H1 (cell line): ENCODE measurements around the gene C5orf15. TPM values are rescaled to one million over a fixed set of nuclear protein-coding genes. Genes with fewer than 3 reads are reported as not detected.

Source experiments
- CTCF ChIA-PET: fragments of 300-600 bp; sonication (Branson Sonifier 250); formaldehyde crosslinking; loops from one replicate; lab custom pipeline; 2021; ENCODE audit not compliant: partially characterized antibody; lab: Charles Lee
- POLR2A ChIA-PET: fragments of 300-600 bp; sonication (Branson Sonifier 250); formaldehyde crosslinking; loops from one replicate; lab custom pipeline; 2021; ENCODE audit warnings: inconsistent platforms; ENCODE audit not compliant: partially characterized antibody; lab: Charles Lee
- DNase-seq, 2 experiments: peaks; one replicate each; pipeline versions ENCODE4 v3.0.0 to v3.0.0-alpha.2; 2010 to 2022; ENCODE audit warnings: low spot score in 2 of 2, low read depth in 1 of 2, mixed read lengths in 1 of 2
- FAIRE-seq: peaks from 2 replicates; lab custom pipeline; 2011; peaks lifted over from hg19 to GRCh38; lab: Jason Lieb, UNC
- H2AFZ ChIP-seq: 2 replicates; pipeline ENCODE4 v1.8.1; 2012; ENCODE audit warnings: low read length, inconsistent platforms
- H2AK5ac ChIP-seq: 2 replicates; pipeline ENCODE4 v1.6.1; 2013; ENCODE audit warnings: low read depth, low read length
- H2BK120ac ChIP-seq: replicated peaks from 2 replicates; pipeline ENCODE3; 2013; ENCODE audit warnings: low read depth, low read length, inconsistent platforms
- H2BK12ac ChIP-seq: 2 replicates; pipeline ENCODE4 v1.6.1; 2013; ENCODE audit warnings: low read depth, low read length
- H2BK15ac ChIP-seq: 2 replicates; pipeline ENCODE4 v1.6.1; 2013; ENCODE audit warnings: low read length
- H2BK20ac ChIP-seq: 2 replicates; pipeline ENCODE4 v1.6.1; 2013; ENCODE audit warnings: low read length
- H2BK5ac ChIP-seq: 2 replicates; pipeline ENCODE4 v1.6.1; 2013; ENCODE audit warnings: low read depth, low read length
- H3K14ac ChIP-seq: 2 replicates; pipeline ENCODE4 v1.6.1; 2013; ENCODE audit warnings: inconsistent platforms; ENCODE audit not compliant: insufficient read length
- H3K18ac ChIP-seq: 2 replicates; pipeline ENCODE4 v1.6.1; 2013; ENCODE audit warnings: low read length; ENCODE audit errors: extremely low read depth
- H3K23ac ChIP-seq: 2 replicates; pipeline ENCODE4 v1.6.1; 2013; ENCODE audit warnings: inconsistent platforms; ENCODE audit not compliant: insufficient read length
- H3K23me2 ChIP-seq: 2 replicates; pipeline ENCODE4 v1.6.1; 2013; ENCODE audit warnings: low read depth, low read length
- H3K27ac ChIP-seq: 2 replicates; pipeline ENCODE4 v1.6.1; 2011; ENCODE audit warnings: low read depth, low read length, inconsistent platforms
- H3K27me3 ChIP-seq, 4 experiments: replicated peaks in 1 of 4; 1 replicate in 1 of 4; 2 replicates in 3 of 4; pipeline versions ENCODE4 v1.6.1 to v1.8.1; 2011 to 2013; ENCODE audit warnings: low read length in 3 of 4, mild to moderate bottlenecking in 3 of 4, inconsistent platforms in 2 of 4, mixed read lengths in 2 of 4, moderate library complexity in 1 of 4; ENCODE audit not compliant: control insufficient read depth in 3 of 4, insufficient read depth in 3 of 4; ENCODE audit errors: extremely low read depth in 1 of 4
- H3K36me3 ChIP-seq, 4 experiments: 2 replicates each; pipeline versions ENCODE4 v1.6.1 to v1.8.1; 2011 to 2013; ENCODE audit warnings: mild to moderate bottlenecking in 4 of 4, low read length in 3 of 4, moderate library complexity in 2 of 4, control low read depth in 1 of 4, inconsistent platforms in 1 of 4; ENCODE audit not compliant: insufficient read depth in 4 of 4, control insufficient read depth in 2 of 4
- H3K4ac ChIP-seq: replicated peaks from 2 replicates; pipeline ENCODE3; 2013; ENCODE audit warnings: low read length, low read depth, mixed read lengths, inconsistent platforms; ENCODE audit not compliant: insufficient read length
- H3K4me1 ChIP-seq, 4 experiments: replicated peaks in 1 of 4; 1 replicate in 1 of 4; 2 replicates in 3 of 4; pipeline versions ENCODE4 v1.6.1 to v1.8.1; 2011 to 2013; ENCODE audit warnings: low read length in 3 of 4, inconsistent platforms in 2 of 4, mixed read lengths in 1 of 4; ENCODE audit not compliant: insufficient read depth in 4 of 4, control insufficient read depth in 3 of 4
- H3K4me2 ChIP-seq, 2 experiments: 2 replicates each; pipeline versions ENCODE4 v1.6.1 to v1.8.1; 2011 to 2013; ENCODE audit warnings: low read depth in 2 of 2, low read length in 2 of 2, control low read depth in 1 of 2, inconsistent platforms in 1 of 2, mild to moderate bottlenecking in 1 of 2; ENCODE audit not compliant: insufficient read depth in 1 of 2
- H3K4me3 ChIP-seq, 4 experiments: fragments of 200-600, 300-600 bp in 1 of 4; sonication (generic), shearing (Covaris generic), sonication (Bioruptor Twin) in 1 of 4; 2 replicates each; pipeline versions ENCODE4 v1.5.1 to v1.8.1; 2011 to 2016; ENCODE audit warnings: low read length in 4 of 4, low read depth in 3 of 4, control low read depth in 2 of 4, inconsistent platforms in 2 of 4, mild to moderate bottlenecking in 2 of 4, mixed read lengths in 1 of 4, moderate library complexity in 1 of 4; ENCODE audit not compliant: insufficient read depth in 2 of 4; ENCODE audit errors: extremely low read depth in 1 of 4
- H3K56ac ChIP-seq: replicated peaks from 2 replicates; pipeline ENCODE3; 2013; ENCODE audit warnings: low read depth, mild to moderate bottlenecking, mixed read lengths, low read length, inconsistent platforms; ENCODE audit not compliant: insufficient read length
- H3K79me1 ChIP-seq: 2 replicates; pipeline ENCODE4 v1.6.1; 2013; ENCODE audit warnings: low read depth, low read length, control low read depth
- H3K79me2 ChIP-seq, 2 experiments: 2 replicates each; pipeline versions ENCODE4 v1.6.1 to v1.8.1; 2012 to 2013; ENCODE audit warnings: low read length in 2 of 2, mild to moderate bottlenecking in 2 of 2, inconsistent platforms in 1 of 2; ENCODE audit not compliant: insufficient read depth in 2 of 2, control insufficient read depth in 1 of 2
- H3K9ac ChIP-seq, 4 experiments: replicated peaks in 1 of 4; 1 replicate in 1 of 4; 2 replicates in 3 of 4; pipeline versions ENCODE4 v1.6.1 to v1.8.1; 2011 to 2013; ENCODE audit warnings: low read depth in 3 of 4, low read length in 3 of 4, control low read depth in 2 of 4, mild to moderate bottlenecking in 2 of 4, moderate library complexity in 2 of 4, inconsistent platforms in 1 of 4; ENCODE audit errors: extremely low read depth in 1 of 4
- H3K9me3 ChIP-seq, 2 experiments: 2 replicates each; pipeline versions ENCODE4 v1.6.1 to v1.8.1; 2012 to 2013; ENCODE audit warnings: mild to moderate bottlenecking in 2 of 2, moderate library complexity in 2 of 2, control low read depth in 1 of 2, inconsistent platforms in 1 of 2, low read depth in 1 of 2, low read length in 1 of 2, mixed read lengths in 1 of 2; ENCODE audit not compliant: insufficient read depth in 2 of 2
- H4K20me1 ChIP-seq, 2 experiments: replicated peaks in 1 of 2; 2 replicates each; pipeline versions ENCODE3 to v1.8.1; 2011 to 2013; ENCODE audit warnings: inconsistent platforms in 2 of 2, low read length in 2 of 2, mild to moderate bottlenecking in 1 of 2; ENCODE audit not compliant: insufficient read depth in 2 of 2, control insufficient read depth in 1 of 2
- H4K5ac ChIP-seq: 2 replicates; pipeline ENCODE4 v1.6.1; 2013; ENCODE audit warnings: low read length, low read depth, mixed read lengths, inconsistent platforms; ENCODE audit not compliant: insufficient read length
- H4K8ac ChIP-seq: 2 replicates; pipeline ENCODE4 v1.8.0; 2013; ENCODE audit warnings: mild to moderate bottlenecking, moderate library complexity, low read length, inconsistent platforms; ENCODE audit not compliant: insufficient read depth; ENCODE audit errors: extremely low read depth
- H4K91ac ChIP-seq: replicated peaks from 2 replicates; pipeline ENCODE3; 2013; ENCODE audit warnings: low read length, mixed read lengths, inconsistent platforms; ENCODE audit not compliant: insufficient read length
- CHD2 ChIP-seq: IDR thresholded peaks from 2 replicates; pipeline ENCODE4 v1.6.1; 2012; ENCODE audit warnings: low read length, improper control_type of control experiment
- HDAC6 ChIP-seq: IDR thresholded peaks from one replicate; pipeline ENCODE4 v1.7.1; 2012; ENCODE audit warnings: low read depth, mild to moderate bottlenecking, inconsistent platforms, low read length, moderate library complexity
- JUND ChIP-seq: IDR thresholded peaks from 2 replicates; pipeline ENCODE4 v1.6.1; 2011; ENCODE audit warnings: mild to moderate bottlenecking, improper control_type of control experiment, low read length
- PHF8 ChIP-seq: fragments of 200-600 bp; sonication (generic); conservative IDR thresholded peaks from 2 replicates; pipeline ENCODE4 v1.7.1; 2012; ENCODE audit warnings: low read depth, mild to moderate bottlenecking, inconsistent platforms, low read length, moderate library complexity
- RFX5 ChIP-seq: IDR thresholded peaks from 2 replicates; pipeline ENCODE4 v1.6.1; 2011; ENCODE audit warnings: low read depth, low read length, improper control_type of control experiment, borderline replicate concordance
- RXRA ChIP-seq: IDR thresholded peaks from 2 replicates; pipeline ENCODE4 v1.6.1; 2011; ENCODE audit warnings: low read depth, mild to moderate bottlenecking, low read length, moderate library complexity; ENCODE audit not compliant: insufficient read depth
- SAP30 ChIP-seq: fragments of 300-600 bp; sonication (generic); IDR thresholded peaks from 2 replicates; pipeline ENCODE4 v1.7.1; 2012; ENCODE audit warnings: low read length, moderate library complexity, mild to moderate bottlenecking, inconsistent platforms; ENCODE audit not compliant: insufficient read depth, insufficient replicate concordance
- SIX5 ChIP-seq: IDR thresholded peaks from 2 replicates; pipeline ENCODE4 v1.6.1; 2011; ENCODE audit warnings: mild to moderate bottlenecking, low read depth, low read length
- SP1 ChIP-seq: IDR thresholded peaks from 2 replicates; pipeline ENCODE4 v1.6.1; 2011; ENCODE audit warnings: low read depth, low read length
- SP2 ChIP-seq: IDR thresholded peaks from 2 replicates; pipeline ENCODE4 v1.6.1; 2012; ENCODE audit warnings: mild to moderate bottlenecking, low read length, inconsistent platforms
- TAF1 ChIP-seq: IDR thresholded peaks from 2 replicates; pipeline ENCODE4 v1.6.1; 2011; ENCODE audit warnings: mild to moderate bottlenecking, low read depth, low read length
- TEAD4 ChIP-seq: IDR thresholded peaks from 2 replicates; pipeline ENCODE4 v1.6.1; 2012; ENCODE audit warnings: low read depth, low read length, inconsistent platforms, mixed read lengths
- WGBS, 2 experiments: shearing (Covaris generic) in 1 of 2; methylation state at CpG; one replicate each; pipeline versions ENCODE4 v1.1.6 to v1.1.7; 2013 to 2015; ENCODE audit warnings: low lambda C conversion rate in 2 of 2, mixed read lengths in 2 of 2, inconsistent platforms in 1 of 2, low coverage in 1 of 2, missing lambda C conversion rate in 1 of 2; ENCODE audit not compliant: insufficient replicate concordance in 2 of 2, insufficient coverage in 1 of 2, insufficient read length in 1 of 2; ENCODE audit errors: extremely low coverage in 1 of 2, missing lambda C conversion rate in 1 of 2; 5-methylcytosine and 5-hydroxymethylcytosine counted together
- polyA plus RNA-seq, 7 experiments: library from polyadenylated mRNA; depleted of rRNA in 3 of 7; stranded (reverse) in 5 of 7; unstranded in 2 of 7; fragments of >200 nt in 5 of 7; fragments of 200-250 nt in 2 of 7; gene quantifications; 1 replicate in 5 of 7; 2 replicates in 1 of 7; 4 replicates in 1 of 7; pipeline versions ENCODE4 v1.2.1 to v1.2.3, GENCODE V29; 2011 to 2013; ENCODE audit warnings: missing spikeins in 2 of 7, mixed read lengths in 2 of 7
- total RNA-seq: library from RNA; stranded (reverse); fragmentation: NEBNext Ultra II Directional; extraction: Animal tissue kit (Norgen Biotek cat#: 25700); gene quantifications from 2 replicates; pipeline ENCODE4 v1.2.1, GENCODE V29; 2021
- TF ChIP-seq, protein P1 (sequence below): IDR thresholded peaks from 2 replicates; pipeline ENCODE4 v1.6.1; 2011; ENCODE audit warnings: low read length, improper control_type of control experiment

Gene C5orf15
- total and polyA plus RNA-seq, 2 of the 8 experiments (the other 6 are each of a cell fraction or from before 2014, with no cell fraction given), result 31.7 to 39.3 TPM

DNA sequence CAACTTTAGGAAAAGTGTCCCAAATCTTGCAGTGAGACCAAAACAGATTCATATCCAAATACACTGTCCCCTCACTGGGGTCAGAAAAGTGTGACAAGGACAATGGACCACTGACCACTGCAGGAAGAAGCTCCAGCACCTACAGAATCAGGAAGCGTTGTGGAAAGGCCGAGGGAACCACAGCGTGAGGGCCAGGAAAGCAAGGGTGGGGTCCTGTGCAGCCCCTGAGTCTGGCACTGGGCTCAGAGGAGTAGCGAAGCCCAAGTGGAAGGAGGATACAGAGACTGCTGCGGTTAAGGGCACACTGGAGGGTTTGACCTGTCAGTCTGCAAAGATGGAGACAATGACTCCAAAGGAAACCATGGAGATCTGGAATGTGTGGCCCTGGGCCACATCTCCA is 36.9 kb downstream of the C5orf15 start:
- H3K9me3 ChIP-seq, result peaks cover 0 to 4% of the 10 kb centered on the region in 2 experiments; a peak in 1 of 4 replicates
- no peaks in the 10 kb centered on the region for H3K36me3 ChIP-seq
- H3K27me3 ChIP-seq, result no peaks in the 10 kb centered on the region; a peak in 1 of 7 replicates
- H3K27ac ChIP-seq, result no peak overlapping the region
- H2BK15ac ChIP-seq, result no peak overlapping the region
- no peak overlapping the region for H3K23ac ChIP-seq
- H2AK5ac ChIP-seq, result no peak overlapping the region
- no peak overlapping the region for H3K18ac ChIP-seq
- no peak overlapping the region for H2BK20ac ChIP-seq
- no peak overlapping the region for H4K91ac ChIP-seq
- no peak overlapping the region for H3K4me2 ChIP-seq
- H2BK120ac ChIP-seq, result no peak overlapping the region
- H3K79me1 ChIP-seq, result no peaks in the 10 kb centered on the region
- ChIA-PET POLR2A (no interaction called here), CTCF (interaction anchor here (1.4 to 3.9 kb wide), 2 partner anchors 35 to 62 kb away, joined by 3 to 10 read pairs; no protein-coding TSS in a partner anchor)
- no peak overlapping the region for H4K8ac ChIP-seq
- FAIRE-seq (no peak), DNase-seq (no peak)
- no peak overlapping the region for H3K14ac ChIP-seq
- WGBS, 2 experiments, result 87% methylated on average over 5 of the region's 5 CpGs; no CpG with 5 or more reads in 1 of the 2 experiments
- H3K79me2 ChIP-seq, result no peaks in the 10 kb centered on the region
- H3K56ac ChIP-seq, result no peak overlapping the region
- H3K9ac ChIP-seq, result no peak overlapping the region
- no peak overlapping the region for H4K5ac ChIP-seq
- H2AFZ ChIP-seq, result no peak overlapping the region
- H3K4me1 ChIP-seq, result no peaks in the 10 kb centered on the region; a peak in 3 of 7 replicates
- H3K4me3 ChIP-seq, result no peak overlapping the region
- no peak overlapping the region for H2BK12ac ChIP-seq
- no peak overlapping the region for H2BK5ac ChIP-seq
- no peaks in the 10 kb centered on the region for H4K20me1 ChIP-seq
- no peak overlapping the region for H3K4ac ChIP-seq
- peaks cover 1% of the 10 kb centered on the region; the same call in 1 of the 2 replicates for H3K23me2 ChIP-seq
- no peak for TF ChIP-seq SP1
- TF ChIP-seq TAF1, result no peak
- TF ChIP-seq TEAD4, result no peak
- TF ChIP-seq JUND, result no peak
- TF ChIP-seq, protein P1, sequence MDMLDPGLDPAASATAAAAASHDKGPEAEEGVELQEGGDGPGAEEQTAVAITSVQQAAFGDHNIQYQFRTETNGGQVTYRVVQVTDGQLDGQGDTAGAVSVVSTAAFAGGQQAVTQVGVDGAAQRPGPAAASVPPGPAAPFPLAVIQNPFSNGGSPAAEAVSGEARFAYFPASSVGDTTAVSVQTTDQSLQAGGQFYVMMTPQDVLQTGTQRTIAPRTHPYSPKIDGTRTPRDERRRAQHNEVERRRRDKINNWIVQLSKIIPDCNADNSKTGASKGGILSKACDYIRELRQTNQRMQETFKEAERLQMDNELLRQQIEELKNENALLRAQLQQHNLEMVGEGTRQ, result no peak
- TF ChIP-seq SAP30, result no peak
- no peak for TF ChIP-seq RXRA
- no peak for TF ChIP-seq SIX5
- no peak for TF ChIP-seq PHF8
- TF ChIP-seq CHD2, result no peak
- no peak for TF ChIP-seq HDAC6
- no peak for TF ChIP-seq RFX5
- TF ChIP-seq SP2, result no peak
